HG02870 (cell line): Measurements from ENCODE around the gene TSPAN5.
A peak's percentile ranks its signal among the peaks of the same experiment; 100 is the strongest.
"Not testable (repeated sequence)": the region's sequence is repeated elsewhere in the genome, so short reads cannot be mapped to it uniquely, and the experiment has no call there.

Experiments
- ATAC-seq: cut with Tn5 transposase; IDR thresholded peaks from one replicate; pipeline ENCODE4 v1.9.1; 2021; ENCODE audit warnings: mild to moderate bottlenecking, moderate library complexity; ENCODE audit not compliant: unreplicated experiment

Gene TSPAN5

DNA sequence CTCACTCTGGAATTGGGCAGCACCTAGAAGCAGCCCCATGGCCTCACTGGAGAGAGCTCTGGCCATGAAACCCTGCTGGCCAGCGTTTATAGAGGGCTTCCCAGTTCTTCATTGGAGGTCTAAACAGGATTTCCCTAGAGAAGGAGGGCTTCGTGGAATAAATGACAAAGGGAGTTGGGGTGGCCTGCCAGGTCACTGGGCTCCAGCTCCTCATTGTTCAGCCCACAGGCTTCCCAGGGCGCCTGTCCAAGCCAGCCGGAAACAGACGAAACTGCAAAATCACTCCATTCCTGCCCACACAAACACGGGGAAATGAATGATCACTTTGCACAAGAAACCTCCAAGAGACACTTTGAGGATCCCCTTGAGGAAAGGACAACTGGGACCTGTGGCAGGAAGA lies 189.7 kb downstream of the TSPAN5 start:
- no peak for ATAC-seq

DNA sequence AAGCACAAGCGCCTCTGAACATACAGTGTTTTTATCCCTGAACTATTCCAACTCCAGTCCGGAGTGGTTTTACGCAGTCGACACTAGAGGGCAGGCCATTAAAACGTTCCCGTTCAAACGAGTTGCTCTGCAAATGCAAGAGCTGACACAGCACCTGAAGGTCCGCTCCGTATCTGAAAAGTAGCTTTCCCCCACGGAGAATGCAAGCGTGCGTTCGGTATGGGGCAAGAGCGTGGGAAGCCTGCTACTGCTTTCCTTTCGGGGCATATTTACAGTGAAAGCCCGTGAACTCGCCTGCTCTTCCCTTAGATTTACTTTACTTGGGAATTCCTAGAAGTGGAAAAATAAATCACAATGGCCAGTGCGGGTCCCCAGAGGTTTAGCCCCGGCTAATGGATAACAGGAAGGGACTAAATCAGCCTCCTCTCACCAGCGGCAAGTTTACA lies 190.8 kb downstream of the TSPAN5 start:
- ATAC-seq, result peak; percentile 99

DNA sequence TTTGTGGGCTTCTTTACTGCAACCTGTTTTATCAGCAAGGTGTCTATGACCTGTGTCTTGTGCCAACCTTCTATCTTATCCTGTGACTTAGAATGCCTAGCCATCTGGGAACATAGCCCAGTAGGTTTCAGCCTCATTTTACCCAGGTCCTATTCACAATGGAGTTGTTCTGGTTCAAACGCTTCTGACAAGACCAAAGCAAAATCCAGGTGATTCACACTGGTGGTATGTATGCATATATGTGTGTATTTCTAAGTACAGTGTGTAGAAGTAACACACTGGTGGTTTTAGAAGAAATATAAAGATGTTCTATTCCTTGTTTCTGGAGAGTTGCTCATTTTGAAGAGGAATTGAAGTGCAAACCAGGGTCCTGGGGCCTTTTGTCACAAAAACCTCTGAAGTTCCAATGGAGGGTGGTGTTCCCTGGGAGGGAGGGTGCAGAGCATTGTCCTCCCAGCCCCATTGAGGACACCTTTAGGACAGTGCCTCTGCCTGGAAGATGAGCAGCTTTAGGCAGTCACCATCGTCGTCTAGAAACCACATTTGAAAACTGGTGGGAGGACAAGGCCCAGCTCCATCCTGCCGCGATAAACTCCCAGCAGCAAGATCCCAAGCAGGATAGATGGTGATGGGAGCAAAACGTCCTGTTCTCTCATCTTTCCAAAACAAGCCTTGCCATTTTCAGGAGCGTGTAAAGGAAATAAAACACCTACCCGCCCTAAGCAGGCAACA lies 191.4 kb downstream of the TSPAN5 start:
- ATAC-seq, result no peak

DNA sequence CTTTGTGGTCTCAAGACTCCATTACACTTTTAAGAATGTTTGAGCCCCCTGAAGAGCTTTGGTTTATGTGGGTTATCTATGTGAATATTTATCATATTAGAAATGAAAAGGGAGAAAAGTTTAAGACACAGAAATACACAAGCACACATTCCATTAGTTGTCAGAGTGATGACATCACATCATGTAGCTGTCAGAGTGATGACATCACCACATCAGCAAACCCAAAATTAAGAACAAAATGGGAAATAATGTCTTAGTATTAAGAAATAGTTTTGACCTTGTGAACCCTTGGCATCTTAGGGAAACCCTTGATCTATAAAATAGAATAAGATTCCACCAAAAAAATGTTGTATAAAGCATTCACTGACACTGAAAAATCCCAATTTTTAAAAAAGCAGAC lies 195.9 kb downstream of the TSPAN5 start:
- no peak for ATAC-seq

DNA sequence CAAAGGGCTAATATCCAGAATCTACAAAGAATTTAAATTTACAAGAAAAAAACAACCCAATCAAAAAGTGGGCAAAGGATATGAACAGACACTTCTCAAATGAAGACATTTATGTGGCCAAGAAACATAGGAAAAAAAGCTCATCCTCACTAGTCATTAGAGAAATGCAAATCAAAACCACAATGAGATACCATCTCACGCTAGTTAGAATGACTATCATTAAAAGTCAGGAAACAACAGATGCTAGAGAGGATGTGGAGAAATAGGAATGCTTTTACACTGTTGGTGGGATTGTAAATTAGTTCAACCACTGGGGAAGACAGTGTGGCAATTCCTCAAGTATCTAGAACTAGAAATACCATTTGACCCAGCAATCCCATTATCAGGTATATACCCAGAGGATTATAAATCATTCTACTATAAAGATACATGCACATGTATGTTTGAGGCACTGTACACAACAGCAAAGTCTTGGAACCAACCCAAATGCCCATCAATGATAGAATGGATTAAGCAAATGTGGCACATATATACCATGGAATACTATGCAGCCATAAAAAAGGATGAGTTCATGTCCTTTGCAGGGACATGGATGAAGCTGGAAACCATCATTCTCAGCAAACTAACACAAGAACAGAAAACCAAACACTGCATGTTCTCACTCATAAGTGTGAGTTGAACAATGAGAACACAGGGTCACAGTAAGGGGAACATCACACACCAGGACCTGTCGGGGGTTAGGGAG lies 197.1 kb downstream of the TSPAN5 start:
- ATAC-seq, result not testable (repeated sequence)

DNA sequence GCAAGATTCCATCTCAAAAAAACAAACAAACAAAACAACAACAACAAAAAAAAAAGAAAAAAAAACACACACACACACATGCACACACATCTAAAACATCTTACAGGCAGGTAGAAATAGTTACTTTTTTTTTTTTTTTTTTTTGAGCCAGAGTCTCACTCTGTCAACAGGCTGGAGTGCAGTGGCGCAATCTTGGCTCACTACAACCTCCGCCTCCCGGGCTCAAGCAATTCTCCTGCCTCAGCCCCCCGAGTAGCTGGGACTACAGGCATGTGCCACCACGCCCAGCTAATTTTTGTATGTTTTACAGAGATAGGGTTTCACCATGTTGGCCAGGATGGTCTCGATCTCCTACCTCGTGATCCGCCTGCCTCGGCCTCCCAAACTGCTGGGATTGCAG lies 201.0 kb downstream of the TSPAN5 start:
- ATAC-seq, result not testable (repeated sequence)

DNA sequence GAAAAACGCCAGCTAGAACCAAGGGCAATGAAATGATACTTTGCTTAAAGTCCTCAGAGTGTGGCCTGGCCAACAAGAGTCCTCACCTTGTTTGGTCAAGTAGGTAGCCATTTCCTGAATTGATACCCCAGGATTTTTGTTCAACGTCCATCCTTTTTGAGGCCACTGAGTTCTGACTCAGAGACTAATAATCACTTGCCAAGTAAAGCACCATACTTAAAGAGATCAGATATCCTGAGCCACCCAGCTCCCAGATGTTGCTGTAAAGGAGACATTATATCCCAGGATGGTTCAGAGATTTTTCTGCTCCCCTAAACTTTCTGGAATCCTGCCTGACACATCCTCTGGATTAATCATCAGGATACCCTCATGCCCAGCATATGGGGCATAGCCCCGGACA lies 206.3 kb downstream of the TSPAN5 start:
- ATAC-seq, result no peak

DNA sequence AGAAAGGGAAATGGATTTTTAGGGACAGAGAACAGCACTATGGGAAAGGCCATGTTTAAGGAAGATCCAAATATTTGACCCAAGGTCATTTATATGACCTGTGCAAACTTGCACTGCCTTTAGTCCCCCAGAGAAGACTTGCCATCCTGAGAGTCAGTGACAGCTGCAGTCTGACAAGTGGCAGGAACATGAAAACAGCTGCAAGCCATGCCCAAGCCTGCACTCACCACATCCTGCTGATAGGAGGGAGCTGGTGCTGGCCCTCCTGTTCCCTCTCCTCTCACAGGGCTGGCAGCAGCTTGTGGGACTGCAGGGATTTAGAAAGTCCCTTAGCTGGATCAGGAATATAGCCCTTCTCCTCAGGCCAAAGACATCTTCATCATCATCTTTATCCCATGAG lies 209.5 kb downstream of the TSPAN5 start:
- ATAC-seq, result no peak

DNA sequence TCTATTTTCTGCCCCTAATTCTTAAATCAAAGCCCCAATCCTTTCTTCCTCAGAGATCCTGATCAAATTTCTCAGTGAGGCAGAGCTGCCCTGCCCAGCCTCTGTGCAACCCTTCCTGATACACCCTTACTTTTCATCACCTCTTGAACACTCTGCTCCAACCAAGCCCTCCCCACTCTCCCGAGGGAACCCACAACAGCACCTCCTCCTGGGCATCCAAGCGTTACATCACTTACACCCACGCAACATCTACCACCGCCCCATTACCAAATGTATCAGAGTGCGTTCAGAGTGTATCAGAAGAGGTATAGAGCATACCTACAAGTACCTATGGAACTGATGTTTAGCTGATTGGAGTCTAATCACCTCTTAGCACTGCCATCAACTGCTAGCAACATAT lies 210.8 kb downstream of the TSPAN5 start:
- ATAC-seq, result no peak

DNA sequence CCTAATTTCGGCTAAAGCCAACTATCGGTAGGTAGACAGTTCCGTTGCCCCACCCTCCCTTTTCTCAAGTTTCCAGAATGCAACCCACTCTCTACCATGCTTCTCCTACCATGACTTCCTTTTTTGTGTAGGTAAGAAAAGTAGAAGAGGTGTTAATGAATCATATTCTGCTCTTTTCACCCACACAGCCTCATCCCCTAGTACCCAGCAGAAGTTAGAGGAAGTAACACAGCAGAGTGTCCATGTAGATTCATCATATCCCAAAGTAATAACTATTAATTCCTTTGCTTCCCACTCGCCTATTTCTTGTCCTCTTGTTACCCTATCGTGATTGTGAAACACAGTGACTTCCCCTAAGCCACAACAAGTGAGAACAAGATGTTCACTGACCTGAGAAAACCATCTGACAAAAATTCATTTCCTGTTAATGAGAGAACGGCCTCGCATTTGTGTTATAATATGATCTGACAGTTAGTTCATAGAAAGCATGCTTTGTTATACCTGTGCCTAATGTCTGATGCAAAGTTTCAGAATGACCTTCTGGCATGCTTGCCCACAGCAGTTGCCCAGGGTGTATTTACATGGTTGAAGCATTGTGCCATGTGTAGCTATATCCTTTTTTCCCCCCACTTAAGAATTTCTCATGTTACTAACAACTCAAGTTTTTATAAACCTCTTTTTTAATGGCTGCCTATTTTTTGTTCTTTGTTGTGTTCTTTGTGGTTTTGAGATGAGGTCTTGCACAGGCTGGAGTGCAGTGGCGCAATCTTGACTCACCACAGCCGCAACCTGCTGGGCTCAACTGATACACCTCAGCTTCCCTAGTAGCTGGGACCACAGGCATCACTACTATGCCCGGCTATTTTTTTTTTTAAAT lies 211.7 kb downstream of the TSPAN5 start:
- peak; percentile 85 for ATAC-seq

DNA sequence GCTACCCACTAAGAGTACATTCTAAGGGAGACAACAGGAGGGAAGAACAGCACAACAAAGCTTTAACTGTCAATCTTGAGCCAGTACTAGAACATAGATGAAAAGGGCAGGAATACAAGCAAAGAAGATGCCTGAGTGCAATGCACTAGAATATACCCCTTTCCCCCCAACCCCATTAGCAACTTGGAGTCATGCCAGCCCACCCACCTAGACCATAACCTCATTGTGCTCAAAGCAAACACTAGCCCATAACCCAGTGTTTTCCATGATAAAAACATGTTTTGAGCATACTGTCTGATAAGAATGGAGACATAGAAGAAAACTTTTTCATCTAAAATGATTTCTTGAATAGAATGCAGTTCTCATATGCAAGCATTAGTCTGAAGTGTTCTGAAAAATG lies 214.0 kb downstream of the TSPAN5 start:
- ATAC-seq, result no peak

DNA sequence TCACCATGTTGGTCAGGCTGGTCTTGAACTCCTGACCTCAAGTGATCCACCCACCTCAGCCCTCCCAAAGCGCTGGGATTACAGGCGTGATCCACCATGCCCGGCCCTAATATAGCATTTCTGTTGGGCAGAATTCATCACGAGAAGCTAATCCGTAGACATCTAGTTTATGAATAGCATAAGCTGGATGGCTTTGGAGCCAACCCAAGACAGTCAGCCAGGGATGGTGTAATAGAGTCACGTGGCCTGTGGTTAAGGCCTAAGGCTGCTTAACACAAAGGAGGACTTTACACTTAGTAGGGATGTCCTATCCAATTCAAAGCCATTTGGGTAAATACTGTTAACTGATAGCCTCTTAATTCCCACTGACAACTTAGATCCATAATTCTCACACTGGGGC lies 223.6 kb downstream of the TSPAN5 start:
- ATAC-seq, result no peak

DNA sequence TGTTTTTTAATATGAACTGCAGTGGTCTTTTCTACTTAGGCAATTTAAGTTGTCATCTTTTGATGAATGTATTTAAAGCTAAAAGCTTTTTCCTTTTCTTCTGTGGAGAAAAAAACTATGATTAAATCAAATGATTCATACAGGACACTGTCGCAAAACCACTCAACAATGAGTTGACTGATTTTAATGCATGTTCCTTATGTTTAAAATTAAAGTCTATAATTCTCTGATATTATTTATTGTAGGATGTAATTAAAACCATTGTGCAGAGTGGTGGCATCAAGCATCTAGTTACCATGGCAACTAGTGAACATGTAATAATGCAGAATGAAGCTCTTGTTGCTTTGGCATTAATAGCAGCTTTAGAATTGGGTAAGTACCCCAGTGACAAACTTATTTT lies 224.7 kb downstream of the TSPAN5 start:
- ATAC-seq, result no peak

DNA sequence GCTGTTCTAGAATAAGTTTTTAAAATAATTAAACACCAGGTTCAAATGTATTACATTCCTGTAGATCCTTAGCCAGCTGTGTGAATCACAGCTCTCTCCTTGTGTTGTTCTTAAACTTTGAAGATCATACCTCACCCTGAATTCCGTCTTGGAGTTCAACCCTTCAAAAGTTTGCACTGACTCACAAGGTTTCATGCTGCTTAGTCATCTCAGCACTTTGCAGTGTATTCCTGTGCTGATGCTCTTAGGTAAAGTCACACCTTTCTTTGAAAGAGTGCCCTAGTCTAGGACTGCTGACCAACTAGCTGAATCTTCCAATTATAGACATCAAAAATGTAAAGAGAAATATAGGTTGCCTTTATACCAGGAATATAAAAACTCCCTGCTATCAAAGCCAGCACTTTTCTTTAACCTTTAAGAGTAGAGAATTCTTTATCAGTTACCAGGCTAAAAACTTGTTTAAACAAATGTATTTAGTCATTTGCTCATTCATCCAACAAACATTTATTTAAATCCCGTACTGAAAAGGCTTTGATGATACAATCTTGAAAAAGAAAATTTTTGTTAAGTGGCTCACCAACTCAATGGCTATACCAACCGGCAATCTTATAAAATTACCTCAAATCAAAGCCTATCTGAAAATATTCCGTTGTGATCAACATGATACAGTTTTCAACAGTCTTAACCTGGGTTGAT lies 227.6 kb downstream of the TSPAN5 start:
- ATAC-seq, result no peak

DNA sequence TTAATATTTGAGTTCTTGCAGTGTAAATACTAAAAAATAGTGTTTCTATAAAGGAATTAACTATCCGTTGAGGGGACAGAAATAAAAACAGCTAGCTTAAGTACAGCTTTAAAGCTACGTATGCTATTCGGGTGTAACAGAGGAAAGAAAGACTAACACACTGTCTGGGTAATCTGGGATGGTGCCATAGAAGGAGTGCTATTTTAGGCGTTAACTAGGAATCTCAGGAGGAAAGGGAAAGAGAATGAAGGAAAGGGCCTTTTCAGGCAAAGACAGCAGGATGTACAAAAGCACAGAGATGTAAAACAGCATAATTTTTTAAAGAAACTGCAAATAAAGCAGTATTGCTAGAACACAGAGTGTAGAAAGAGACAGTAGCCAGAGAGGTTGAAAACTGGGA lies 235.4 kb downstream of the TSPAN5 start:
- ATAC-seq, result no peak

DNA sequence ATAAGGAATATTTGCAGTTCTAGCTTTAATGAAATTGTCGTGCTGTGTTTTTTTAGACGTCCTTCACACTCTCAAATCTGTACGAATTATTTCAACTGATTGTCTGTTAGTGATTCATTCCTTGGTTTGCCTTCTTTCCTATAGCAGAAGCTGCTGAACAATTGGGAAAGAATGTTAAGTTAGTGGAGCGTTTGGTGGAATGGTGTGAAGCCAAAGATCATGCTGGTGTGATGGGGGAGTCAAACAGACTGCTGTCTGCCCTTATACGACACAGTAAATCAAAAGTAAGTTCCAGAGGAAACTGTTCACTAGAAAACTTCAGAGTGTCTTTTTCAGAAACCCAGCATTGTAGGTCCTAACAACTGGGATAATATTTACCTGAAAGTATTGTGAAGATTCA lies 237.3 kb downstream of the TSPAN5 start:
- no peak for ATAC-seq
